Stimulated activated CD4-positive, alpha-beta T cell treated with anti-CD3 and anti-CD28 coated beads, Interleukin-2, amount 100 ng/mL, for 24 hours (primary cell): ENCODE measurements around the gene RPRML.
"Not testable (repeated sequence)": the region's sequence is repeated elsewhere in the genome, so short reads cannot be mapped to it uniquely, and the experiment has no call there.

Experiments used
- DNase-seq, 2 donors: peaks; one replicate each; pipeline ENCODE4 v3.0.0-alpha.2; 2020

Gene RPRML

DNA sequence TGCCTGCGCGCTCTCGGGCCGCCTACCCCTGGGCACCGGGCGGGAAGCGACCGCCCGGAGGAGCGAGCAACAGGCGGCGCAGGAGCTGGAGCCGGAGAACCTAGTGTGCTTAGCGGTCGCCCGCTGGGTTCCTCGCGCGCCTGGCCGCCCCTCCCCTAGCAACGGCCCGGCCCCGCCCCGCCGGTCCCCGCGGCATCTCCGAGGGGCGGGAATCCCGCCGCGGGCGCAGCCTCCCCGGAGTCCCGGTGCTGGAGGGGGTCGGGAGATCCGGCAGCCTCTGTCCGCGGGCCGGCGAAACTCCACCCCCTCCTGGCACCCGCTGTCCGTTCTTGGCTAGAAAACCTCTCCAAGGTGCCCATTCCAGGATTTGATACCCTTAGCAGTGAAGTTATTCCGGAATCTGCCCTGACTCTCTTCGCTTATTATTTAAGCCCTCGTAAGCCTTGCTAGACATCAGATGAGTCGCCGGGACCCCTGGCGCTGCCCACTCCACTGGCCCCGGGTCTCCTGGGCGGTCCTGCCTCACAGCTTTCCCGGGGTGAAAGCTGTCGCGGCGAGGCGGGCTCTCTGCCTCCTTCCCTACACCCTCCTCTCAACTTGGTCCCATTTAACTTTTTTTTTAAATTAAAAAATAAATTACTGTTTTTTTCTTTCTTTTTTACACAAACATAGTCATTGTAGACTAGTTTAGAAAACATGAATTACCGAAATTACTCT lies at the start of gene RPRML:
TSS of gene RPRML (minus strand) at position 107 of the 717 bp plus-strand sequence. CDS start 246 bp downstream, outside the sequence.
- peak; percentile 37 to 62 for DNase-seq

DNA sequence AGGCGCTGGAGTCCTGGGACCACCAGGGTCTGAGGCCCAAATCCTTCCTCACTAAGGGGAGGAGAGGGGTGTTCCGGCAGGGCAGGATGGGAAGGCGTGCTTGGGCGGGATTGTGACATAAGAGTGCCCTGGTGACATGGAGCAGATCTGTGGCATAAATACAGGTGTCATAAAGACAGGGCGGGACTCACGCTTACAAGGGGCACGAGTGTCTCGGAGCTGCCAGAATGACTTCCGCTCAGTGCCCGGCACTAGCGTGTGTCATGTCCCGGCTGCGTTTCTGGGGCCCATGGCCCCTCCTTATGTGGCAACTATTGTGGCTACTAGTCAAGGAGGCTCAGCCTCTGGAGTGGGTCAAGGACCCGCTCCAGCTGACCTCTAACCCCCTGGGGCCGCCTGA lies 37.9 kb upstream of the RPRML start:
- not testable (repeated sequence) for DNase-seq

GRCh38 chr17:47013341-47013740 lies 34.3 kb upstream of the RPRML start:
- no peak for DNase-seq

GRCh38 chr17:47012457-47012856 lies 33.4 kb upstream of the RPRML start:
- DNase-seq: no peak

DNA sequence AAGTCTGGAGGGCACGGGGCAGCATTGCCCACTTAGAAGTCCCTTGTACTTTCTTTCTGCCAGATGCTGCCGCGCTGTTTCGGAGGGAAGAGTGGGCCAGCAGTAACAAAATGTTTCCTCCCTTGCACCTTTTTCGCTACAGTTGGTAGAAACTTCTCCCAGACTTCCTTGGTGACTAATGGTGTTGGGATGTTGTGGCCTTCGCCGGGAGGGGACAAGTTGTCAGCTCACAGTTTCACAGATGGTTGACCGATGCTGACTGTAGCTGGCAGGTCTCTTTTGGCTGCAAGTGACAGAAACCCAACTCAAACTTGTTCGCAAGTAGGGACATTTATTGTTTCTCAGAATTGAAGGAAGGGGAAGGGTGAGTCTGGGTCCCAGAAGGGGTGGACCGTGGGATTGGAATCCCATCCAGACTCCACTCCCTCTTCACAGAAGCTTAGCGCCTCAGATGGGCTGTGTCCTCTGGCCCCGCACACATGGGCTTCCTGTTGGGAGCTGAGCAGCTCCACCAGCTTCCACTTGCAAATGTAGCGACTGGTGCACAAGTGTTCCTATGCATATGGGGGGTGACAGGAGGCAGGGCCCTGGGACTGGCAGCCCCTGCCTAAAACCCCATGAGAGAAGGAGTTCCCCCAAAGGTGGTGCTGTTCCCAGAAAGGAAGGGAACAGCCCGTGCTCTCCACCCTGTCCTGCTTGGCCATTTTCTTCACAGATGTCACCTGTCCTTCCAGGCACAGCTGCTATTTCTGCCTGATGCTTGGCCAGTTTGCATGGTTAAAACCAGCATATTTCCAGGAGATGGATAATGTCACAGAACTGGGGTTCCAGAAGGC lies 30.9 kb upstream of the RPRML start:
- no peak for DNase-seq

- DNase-seq: no peak
Measured at GRCh38 chr17:47004906-47005305, 25.9 kb upstream of the RPRML start.

DNA sequence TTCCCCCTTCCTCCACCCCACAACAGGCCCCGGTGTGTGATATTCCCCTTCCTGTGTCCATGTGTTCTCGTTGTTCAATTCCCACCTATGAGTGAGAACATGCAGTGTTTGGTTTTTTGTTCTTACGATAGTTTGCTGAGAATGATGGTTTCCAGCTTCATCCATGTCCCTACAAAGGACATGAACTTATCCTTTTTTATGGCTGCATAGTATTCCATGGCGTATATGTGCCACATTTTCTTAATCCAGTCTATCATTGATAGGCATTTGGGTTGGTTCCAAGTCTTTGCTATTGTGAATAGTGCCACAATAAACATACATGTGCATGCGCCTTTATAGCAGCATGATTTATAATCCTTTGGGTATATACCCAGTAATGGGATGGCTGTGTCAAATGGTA lies 24.8 kb upstream of the RPRML start:
- not testable (repeated sequence) for DNase-seq

GRCh38 chr17:46995841-46996571 lies 17.0 kb upstream of the RPRML start:
- no peak for DNase-seq

- DNase-seq: no peak
Measured at GRCh38 chr17:46994993-46995392, 15.9 kb upstream of the RPRML start.

- DNase-seq: no peak
Measured at GRCh38 chr17:46991617-46992016, 12.6 kb upstream of the RPRML start.

- no peak for DNase-seq
Measured at GRCh38 chr17:46989637-46990431, 10.8 kb upstream of the RPRML start.

DNA sequence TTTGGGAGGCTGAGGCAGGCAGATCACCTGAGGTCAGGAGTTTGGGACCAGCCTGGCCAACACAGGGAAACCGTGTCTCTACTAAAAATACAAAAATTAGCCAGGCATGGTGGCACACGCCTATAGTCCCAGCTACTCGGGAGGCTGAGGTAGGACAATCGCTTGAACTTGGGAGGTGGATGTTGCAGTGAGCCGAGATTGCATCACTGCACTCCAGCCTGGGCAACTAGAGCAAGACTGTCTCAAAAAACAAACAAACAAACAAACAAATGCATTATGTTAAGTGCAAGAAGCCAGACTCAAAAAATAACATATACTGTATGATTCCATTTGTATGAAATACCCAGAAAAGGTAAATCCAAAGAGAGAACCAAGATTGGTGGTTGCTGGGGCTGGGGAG lies 8.9 kb upstream of the RPRML start:
- not testable (repeated sequence) for DNase-seq

DNA sequence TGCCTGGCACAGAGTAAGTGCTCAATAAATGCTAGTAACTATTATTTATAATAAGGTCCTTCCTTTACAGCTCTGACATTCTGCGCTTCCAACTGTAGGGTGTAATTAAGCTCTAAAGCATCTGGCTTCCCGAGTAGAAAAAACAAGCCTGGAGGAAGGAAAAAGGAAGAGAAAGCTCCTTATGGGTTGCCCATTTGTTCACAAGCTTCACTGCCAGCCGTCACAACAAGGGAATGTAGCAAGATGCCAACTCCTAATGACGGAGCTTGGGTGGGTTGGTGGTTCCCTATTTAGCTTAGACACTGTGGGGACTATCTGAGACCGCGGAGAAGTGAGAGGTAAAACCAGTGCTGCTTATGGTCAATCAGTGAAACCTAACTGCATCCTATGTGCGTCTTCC lies 7.3 kb upstream of the RPRML start:
- DNase-seq: no peak

- no peak for DNase-seq
Measured at GRCh38 chr17:46984892-46985291, 5.8 kb upstream of the RPRML start.

DNA sequence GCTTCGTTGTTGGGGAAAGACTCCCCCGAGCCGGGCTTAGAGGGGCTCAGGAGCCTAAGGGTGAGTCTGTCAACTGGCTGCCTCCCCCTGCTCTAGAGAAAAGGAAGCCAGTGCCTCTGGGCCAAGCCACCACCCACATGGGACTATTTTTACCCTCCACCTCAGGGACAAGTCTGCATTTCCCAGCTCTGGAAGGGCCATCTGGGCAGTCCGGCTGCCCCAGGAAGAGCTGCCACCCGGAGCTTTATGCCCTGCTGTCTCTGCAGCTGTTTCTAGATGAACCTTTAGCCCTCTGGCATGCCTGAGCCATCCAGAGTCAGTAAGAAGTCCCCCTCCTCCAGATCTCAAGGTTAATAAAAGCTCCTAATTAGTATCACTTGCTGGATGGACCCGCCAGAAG lies 5.3 kb upstream of the RPRML start:
- no peak for DNase-seq

- no peak for DNase-seq
Measured at GRCh38 chr17:46983782-46984181, 4.7 kb upstream of the RPRML start.

- DNase-seq: no peak
Measured at GRCh38 chr17:46982577-46982976, 3.5 kb upstream of the RPRML start.

DNA sequence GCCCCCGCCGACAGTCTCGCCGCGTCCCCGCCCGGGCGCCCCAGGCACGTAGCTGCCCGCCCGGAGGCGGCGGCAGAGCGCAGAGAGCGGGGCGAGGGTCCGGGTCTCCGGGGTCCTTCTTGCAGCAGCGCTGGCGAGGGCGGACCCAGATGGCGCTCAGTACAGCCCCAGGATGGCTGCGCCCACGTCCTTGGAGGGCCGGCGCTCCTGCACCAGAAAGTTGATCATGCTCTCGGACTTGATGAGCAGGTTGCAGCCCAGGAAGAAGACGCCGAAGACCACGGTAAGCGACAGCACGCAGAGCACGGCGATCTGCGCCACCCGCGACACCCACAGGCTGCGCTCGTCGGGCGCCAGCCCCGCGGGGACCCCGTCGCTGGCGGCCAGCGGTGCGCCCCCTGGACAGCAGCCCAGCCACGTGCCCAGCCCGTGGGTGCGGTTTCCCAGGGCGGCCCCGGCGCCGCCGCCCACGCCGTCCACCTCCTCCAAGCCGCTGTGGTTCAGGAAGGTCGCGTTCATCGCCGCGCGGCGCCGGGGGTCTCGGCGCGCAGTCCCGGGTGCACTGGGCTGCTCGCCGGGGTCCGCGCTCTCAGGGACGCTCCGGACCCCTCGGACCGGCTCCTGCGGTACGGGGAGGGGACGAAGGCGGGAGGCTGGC lies 435 bp downstream of the RPRML start:
- DNase-seq: peak in 1 of 2 donors; percentile 30

DNA sequence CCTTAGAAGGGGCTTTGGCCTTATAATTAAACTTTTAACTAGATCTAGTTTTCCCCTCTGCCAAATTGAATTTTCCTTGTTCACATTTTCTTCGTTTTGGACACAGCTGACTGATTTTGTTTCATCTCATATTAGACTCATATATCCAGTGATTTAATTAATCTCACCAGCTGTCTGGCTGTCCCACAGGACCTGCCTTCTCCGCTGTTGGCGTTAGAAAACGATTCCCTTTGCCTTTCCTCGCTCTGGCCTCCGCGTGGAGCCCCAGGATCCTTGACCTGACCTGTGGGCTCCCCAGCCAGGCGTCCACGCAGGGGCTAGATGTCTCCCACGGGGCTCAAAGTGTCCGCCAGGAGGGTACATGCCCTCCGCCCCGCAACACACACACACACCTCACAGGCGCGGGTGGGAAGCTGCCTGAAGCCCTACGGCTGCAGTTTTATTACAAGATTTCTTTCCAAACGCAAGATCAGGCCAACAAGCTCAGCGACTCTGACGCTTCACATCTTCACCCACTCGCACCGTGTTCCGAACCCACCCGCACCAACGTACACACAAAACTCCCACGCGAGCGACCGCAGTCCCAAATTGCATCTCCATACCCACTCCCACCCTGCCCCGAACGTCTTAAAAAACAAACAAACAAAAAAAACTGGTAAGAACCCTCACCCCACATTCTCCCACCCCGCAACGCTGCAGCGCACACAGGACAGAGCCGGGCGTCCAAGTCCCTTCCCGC lies 1.1 kb downstream of the RPRML start:
- no peak for DNase-seq

DNA sequence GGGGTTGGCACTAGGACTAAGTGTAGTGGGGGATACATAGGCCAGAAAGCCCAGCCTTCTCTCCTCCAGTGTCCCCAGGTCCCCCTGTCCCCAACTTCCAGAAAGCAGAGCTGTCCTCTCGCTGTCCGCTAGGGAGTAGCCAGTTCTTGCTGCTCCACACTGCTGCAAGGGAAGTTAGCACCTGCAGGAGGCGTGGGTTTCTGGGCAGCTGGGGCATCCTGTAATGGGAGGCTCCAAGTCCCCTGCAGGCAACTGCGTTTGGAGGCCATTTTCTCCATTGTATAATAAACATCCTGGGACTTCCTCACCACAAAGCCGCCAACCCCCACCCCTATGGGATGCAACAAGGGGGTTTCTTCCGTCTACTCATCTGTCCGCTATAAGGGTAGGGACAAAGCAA lies 1.7 kb downstream of the RPRML start:
- no peak for DNase-seq

DNA sequence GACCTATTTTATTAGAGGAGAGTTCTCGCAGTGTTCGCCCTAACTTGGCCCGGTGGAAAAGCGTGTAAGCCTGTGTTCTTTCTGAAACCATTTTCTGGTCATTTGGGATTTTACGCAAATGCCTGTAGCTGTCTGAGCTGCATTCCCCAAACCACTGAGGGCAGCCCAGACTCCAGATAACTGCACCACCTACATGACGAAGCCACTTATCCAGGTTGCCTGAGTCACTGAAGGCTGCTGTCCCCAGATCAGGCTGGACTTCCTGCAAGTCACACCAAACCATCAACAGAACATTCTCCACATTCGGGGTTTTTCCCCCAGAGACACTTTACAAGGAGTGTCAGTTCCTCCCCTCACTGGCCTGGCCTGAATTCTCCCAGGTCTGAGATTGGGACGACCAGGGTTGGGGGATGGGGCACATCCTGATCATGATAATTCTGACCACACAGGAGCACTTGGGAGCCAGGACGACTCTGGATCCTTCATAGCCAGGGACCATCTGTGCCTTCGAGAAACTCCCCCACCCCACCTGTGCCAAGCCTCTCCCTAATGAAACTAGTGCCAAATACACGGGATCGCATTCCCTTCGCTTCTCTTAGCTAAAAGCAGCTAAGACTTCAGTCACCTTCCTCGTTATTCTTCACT lies 2.3 kb downstream of the RPRML start:
- DNase-seq: no peak
